Measurements from ENCODE around the gene IDH2. TPM values are rescaled to one million over a fixed set of nuclear protein-coding genes. Genes with fewer than 3 reads are reported as not detected.

IDH2 gene
- total and polyA plus RNA-seq, 10 of the 15 experiments (the other 5 are each of a cell fraction or from before 2014, with no cell fraction given) = 2.3 to 358 (median 242) TPM

DNA sequence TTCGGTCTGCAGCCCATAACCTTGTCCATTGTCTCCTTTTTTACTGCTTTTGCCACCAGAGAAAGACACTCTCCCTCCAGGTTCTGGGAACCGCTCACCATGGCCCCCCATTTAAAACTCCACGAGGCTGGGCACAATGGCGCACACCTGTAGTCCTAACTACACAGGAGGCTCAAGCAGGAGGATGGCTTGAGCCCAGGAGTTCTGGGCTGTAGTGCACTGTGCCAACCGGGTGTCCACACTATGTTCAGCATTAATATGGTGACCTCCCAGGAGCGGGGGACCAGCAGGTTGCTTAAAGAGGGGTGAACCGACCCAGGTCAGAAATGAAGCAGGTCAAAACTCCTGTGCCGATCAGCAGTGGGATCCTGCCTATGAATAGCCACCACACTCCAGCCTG lies 28.0 kb upstream of the IDH2 start:
- DNase-seq (ENCODE audit: low read depth, low spot score) = no peak
- ChIA-PET POLR2A (no interaction called here), SMC1A (ENCODE audit: uncharacterized antibody, unreplicated experiment) (no interaction called here), RAD21 (ENCODE audit: unreplicated experiment) (no interaction called here), CTCF (no interaction called here)
- peaks cover 3% of the 10 kb centered on the region; the same call in 1 of the 2 replicates for H3K4me1 ChIP-seq (ENCODE audit: control insufficient read depth, insufficient read depth, low read length)
- no peaks in the 10 kb centered on the region for H3K79me2 ChIP-seq (ENCODE audit: control insufficient read depth, insufficient read depth, low read length)
- H3K4me2 ChIP-seq (ENCODE audit: control insufficient read depth, insufficient read depth) = no peak overlapping the region
- H2AFZ ChIP-seq (ENCODE audit: control insufficient read depth, low read depth, low read length) = no peak overlapping the region
- 69% methylated on average over 8 of the region's 8 CpGs for WGBS (ENCODE audit: insufficient coverage, insufficient replicate concordance, low lambda C conversion rate, missing lambda C conversion rate)
- no peaks in the 10 kb centered on the region for H4K20me1 ChIP-seq (ENCODE audit: control insufficient read depth, insufficient read depth)
- in situ Hi-C loops (cut with MboI) = no loop called here
- H3K27me3 ChIP-seq (replicated peaks in 1 of 2; ENCODE audit: control insufficient read depth in 2 of 2, insufficient read depth in 2 of 2, low read length in 1 of 2) = no peaks in the 10 kb centered on the region
- H3K4me3 ChIP-seq = no peak overlapping the region
- no peak for FAIRE-seq
- no peak overlapping the region for H3K27ac ChIP-seq (ENCODE audit: control insufficient read depth, insufficient read depth)
- intact Hi-C loops (cut with micrococcal nuclease; ENCODE audit: unreplicated experiment) = no loop called here
- no peak overlapping the region for H3K9ac ChIP-seq (ENCODE audit: control insufficient read depth, insufficient read depth, low read length)
- H3K36me3 ChIP-seq (ENCODE audit: control insufficient read depth in 2 of 2, insufficient read depth in 2 of 2, low read length in 1 of 2) = no peaks in the 10 kb centered on the region
- no peaks in the 10 kb centered on the region for H3K9me3 ChIP-seq (replicated peaks; ENCODE audit: control insufficient read depth, insufficient read depth, low read length)
- no peak for ATAC-seq
- BruUV-seq (replicated peaks) = no TSS peak
- TF ChIP-seq NR2F1 (conservative IDR thresholded peaks at IDR 0.05) = no peak
- no peak for TF ChIP-seq CHD4 (IDR thresholded peaks at IDR 0.05)
- TF ChIP-seq RAD51 (IDR thresholded peaks at IDR 0.05) = no peak
- TF ChIP-seq SRF (IDR thresholded peaks at IDR 0.05; ENCODE audit: low read depth in 2 of 2, low read length in 2 of 2) = no peak
- no peak for TF ChIP-seq SREBF1 (IDR thresholded peaks at IDR 0.05; ENCODE audit: low read length)
- TF ChIP-seq ZNF24 (IDR thresholded peaks at IDR 0.05) = no peak
- no peak for TF ChIP-seq CUX1 (IDR thresholded peaks at IDR 0.05; ENCODE audit: insufficient replicate concordance, low read depth, low read length)
- no peak for TF ChIP-seq NRF1 (conservative IDR thresholded peaks at IDR 0.05; ENCODE audit: low read depth, low read length)
- TF ChIP-seq GABPA (IDR thresholded peaks at IDR 0.05; ENCODE audit: low read depth) = no peak
- TF ChIP-seq, protein P1, sequence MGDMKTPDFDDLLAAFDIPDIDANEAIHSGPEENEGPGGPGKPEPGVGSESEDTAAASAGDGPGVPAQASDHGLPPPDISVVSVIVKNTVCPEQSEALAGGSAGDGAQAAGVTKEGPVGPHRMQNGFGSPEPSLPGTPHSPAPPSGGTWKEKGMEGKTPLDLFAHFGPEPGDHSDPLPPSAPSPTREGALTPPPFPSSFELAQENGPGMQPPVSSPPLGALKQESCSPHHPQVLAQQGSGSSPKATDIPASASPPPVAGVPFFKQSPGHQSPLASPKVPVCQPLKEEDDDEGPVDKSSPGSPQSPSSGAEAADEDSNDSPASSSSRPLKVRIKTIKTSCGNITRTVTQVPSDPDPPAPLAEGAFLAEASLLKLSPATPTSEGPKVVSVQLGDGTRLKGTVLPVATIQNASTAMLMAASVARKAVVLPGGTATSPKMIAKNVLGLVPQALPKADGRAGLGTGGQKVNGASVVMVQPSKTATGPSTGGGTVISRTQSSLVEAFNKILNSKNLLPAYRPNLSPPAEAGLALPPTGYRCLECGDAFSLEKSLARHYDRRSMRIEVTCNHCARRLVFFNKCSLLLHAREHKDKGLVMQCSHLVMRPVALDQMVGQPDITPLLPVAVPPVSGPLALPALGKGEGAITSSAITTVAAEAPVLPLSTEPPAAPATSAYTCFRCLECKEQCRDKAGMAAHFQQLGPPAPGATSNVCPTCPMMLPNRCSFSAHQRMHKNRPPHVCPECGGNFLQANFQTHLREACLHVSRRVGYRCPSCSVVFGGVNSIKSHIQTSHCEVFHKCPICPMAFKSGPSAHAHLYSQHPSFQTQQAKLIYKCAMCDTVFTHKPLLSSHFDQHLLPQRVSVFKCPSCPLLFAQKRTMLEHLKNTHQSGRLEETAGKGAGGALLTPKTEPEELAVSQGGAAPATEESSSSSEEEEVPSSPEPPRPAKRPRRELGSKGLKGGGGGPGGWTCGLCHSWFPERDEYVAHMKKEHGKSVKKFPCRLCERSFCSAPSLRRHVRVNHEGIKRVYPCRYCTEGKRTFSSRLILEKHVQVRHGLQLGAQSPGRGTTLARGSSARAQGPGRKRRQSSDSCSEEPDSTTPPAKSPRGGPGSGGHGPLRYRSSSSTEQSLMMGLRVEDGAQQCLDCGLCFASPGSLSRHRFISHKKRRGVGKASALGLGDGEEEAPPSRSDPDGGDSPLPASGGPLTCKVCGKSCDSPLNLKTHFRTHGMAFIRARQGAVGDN (IDR thresholded peaks at IDR 0.05) = no peak
- TF ChIP-seq SP1 (IDR thresholded peaks at IDR 0.05; ENCODE audit: low read depth, low read length) = no peak
- no peak for TF ChIP-seq FOS (IDR thresholded peaks at IDR 0.05; ENCODE audit: borderline replicate concordance, extremely low read depth, insufficient read length)
- TF ChIP-seq NFYB (IDR thresholded peaks at IDR 0.05; ENCODE audit: insufficient read depth, low read depth, low read length) = no peak
- TF ChIP-seq YY1 (IDR thresholded peaks at IDR 0.05; ENCODE audit: low read depth, low read length) = no peak
- TF ChIP-seq RFX5 (IDR thresholded peaks at IDR 0.05; ENCODE audit: low read depth, low read length) = no peak
- TF ChIP-seq RAD21 (IDR thresholded peaks at IDR 0.05; ENCODE audit: insufficient read depth, low read depth, low read length) = no peak
- TF ChIP-seq CBFB (IDR thresholded peaks at IDR 0.05; ENCODE audit: low read depth) = no peak
- no peak for TF ChIP-seq IKZF1 (conservative IDR thresholded peaks at IDR 0.05)

Measured in GM12878 (cell line).